PC-9 (cell line): ENCODE results near the gene MYLK3. TPM values are rescaled to one million over a fixed set of nuclear protein-coding genes. Genes with fewer than 3 reads are reported as not detected.

Experiments
- BruUV-seq: library from RNA; stranded (reverse); fragments of 400-500 nt; replicated peaks from 2 replicates; lab custom pipeline; 2021; lab: Mats Ljungman, UMichigan
- CTCF ChIA-PET: fragments of 300-600 bp; sonication (Branson Sonifier 250); formaldehyde crosslinking; loops from one replicate; lab custom pipeline; 2022; ENCODE audit warnings: antibody characterized with exemption; lab: Charles Lee
- POLR2A ChIA-PET: fragments of 300-600 bp; sonication (Branson Sonifier 250); formaldehyde crosslinking; loops from one replicate; lab custom pipeline; 2022; ENCODE audit warnings: antibody characterized with exemption; ENCODE audit not compliant: unreplicated experiment; lab: Charles Lee
- DNase-seq, 2 experiments: peaks; one replicate each; pipeline versions ENCODE4 v3.0.0 to v3.0.0-alpha.2; 2015 to 2022; ENCODE audit warnings: mixed read lengths in 1 of 2
- H2AFZ ChIP-seq: fragments of 200-600 bp; sonication (generic); 2 replicates; pipeline ENCODE4 v1.8.1; 2017; ENCODE audit warnings: antibody characterized with exemption
- H3F3A ChIP-seq: fragments of 200-600 bp; sonication (generic); 2 replicates; pipeline ENCODE4 v1.8.1; 2017; ENCODE audit warnings: antibody characterized with exemption, mild to moderate bottlenecking, low read depth; ENCODE audit not compliant: insufficient read depth
- H3K27ac ChIP-seq: fragments of 200-600 bp; sonication (generic); 2 replicates; pipeline ENCODE4 v1.6.1; 2016; ENCODE audit warnings: mixed run types
- H3K27me3 ChIP-seq: fragments of 200-600 bp; sonication (generic); 2 replicates; pipeline ENCODE4 v1.6.1; 2016; ENCODE audit warnings: low read depth, mixed run types; ENCODE audit not compliant: insufficient read depth
- H3K36me3 ChIP-seq: fragments of 200-600 bp; sonication (generic); 2 replicates; pipeline ENCODE4 v1.6.1; 2016; ENCODE audit warnings: low read depth, mixed run types
- H3K4me1 ChIP-seq: fragments of 200-600 bp; sonication (generic); replicated peaks from 2 replicates; pipeline ENCODE4 v1.6.1; 2016; ENCODE audit warnings: mixed run types; ENCODE audit not compliant: insufficient read depth
- H3K4me2 ChIP-seq: fragments of 200-600 bp; sonication (generic); 2 replicates; pipeline ENCODE4 v1.6.1; 2017; ENCODE audit warnings: mixed run types
- H3K4me3 ChIP-seq: fragments of 200-600 bp; sonication (generic); 2 replicates; pipeline ENCODE4 v1.6.1; 2016; ENCODE audit warnings: mixed run types
- H3K79me2 ChIP-seq: fragments of 200-600 bp; sonication (generic); 2 replicates; pipeline ENCODE4 v1.6.1; 2017; ENCODE audit warnings: low read depth, mixed run types
- H3K9me2 ChIP-seq: fragments of 200-600 bp; sonication (generic); 2 replicates; pipeline ENCODE4 v1.8.1; 2017; ENCODE audit warnings: mild to moderate bottlenecking; ENCODE audit not compliant: insufficient read depth
- H3K9me3 ChIP-seq: fragments of 200-600 bp; sonication (generic); 2 replicates; pipeline ENCODE4 v1.8.1; 2016; ENCODE audit warnings: low read depth; ENCODE audit not compliant: insufficient read depth
- H4K20me1 ChIP-seq: fragments of 200-600 bp; sonication (generic); 2 replicates; pipeline ENCODE4 v1.8.1; 2017; ENCODE audit not compliant: insufficient read depth
- EZH2 ChIP-seq: fragments of 200-600 bp; sonication (generic); IDR thresholded peaks from 2 replicates; pipeline ENCODE4 v1.8.0; 2017; ENCODE audit warnings: antibody characterized with exemption, low read depth
- intact Hi-C: fragments of 100-400 bp; cut with micrococcal nuclease; formaldehyde crosslinking; loops from one replicate; pipeline ENCODE4 v1.10.0; 2022; ENCODE audit not compliant: unreplicated experiment
- total RNA-seq: library from RNA; stranded (reverse); gene quantifications from 2 replicates; pipeline ENCODE4 v1.2.3, GENCODE V29; 2021
- TF ChIP-seq, protein P1 (sequence below): fragments of 200-600 bp; sonication (generic); conservative IDR thresholded peaks from 2 replicates; pipeline ENCODE4 v1.6.1; 2017; ENCODE audit warnings: mixed run types, antibody characterized with exemption, mild to moderate bottlenecking, moderate library complexity

Gene MYLK3
- total RNA-seq, 1 experiment from 2014 or later: 0.68 TPM

DNA sequence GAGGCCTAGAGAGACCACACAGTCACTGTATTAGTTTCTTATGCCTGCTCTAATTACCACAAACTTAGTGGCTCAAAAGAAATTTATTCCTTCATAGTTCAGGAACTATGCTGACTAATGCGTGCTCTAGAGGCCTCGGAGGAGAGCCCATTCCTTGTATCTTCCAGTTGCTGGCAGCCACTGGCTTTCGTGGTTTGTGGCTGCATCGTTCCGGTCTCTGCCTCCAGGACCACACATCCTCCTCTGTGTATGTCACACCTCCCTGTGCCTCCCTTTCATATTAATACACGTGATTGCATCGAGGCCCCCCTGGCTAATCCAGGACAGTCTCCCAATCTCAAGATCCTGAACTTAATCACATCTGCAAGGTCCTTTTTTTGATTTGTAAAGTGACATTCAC is 16.9 kb upstream of the MYLK3 start:
- H3K9me2 ChIP-seq: no peaks in the 10 kb centered on the region
- no peak overlapping the region for H3K4me3 ChIP-seq
- no peaks in the 10 kb centered on the region for H3K36me3 ChIP-seq
- no peaks in the 10 kb centered on the region for H3K27me3 ChIP-seq
- H3F3A ChIP-seq: peaks cover 5% of the 10 kb centered on the region; the same call in 1 of the 2 replicates
- no peak for DNase-seq
- no TSS peak for BruUV-seq
- no peak overlapping the region for H3K4me2 ChIP-seq
- intact Hi-C loops: no loop called here
- TF ChIP-seq EZH2: no peak
- TF ChIP-seq, protein P1, sequence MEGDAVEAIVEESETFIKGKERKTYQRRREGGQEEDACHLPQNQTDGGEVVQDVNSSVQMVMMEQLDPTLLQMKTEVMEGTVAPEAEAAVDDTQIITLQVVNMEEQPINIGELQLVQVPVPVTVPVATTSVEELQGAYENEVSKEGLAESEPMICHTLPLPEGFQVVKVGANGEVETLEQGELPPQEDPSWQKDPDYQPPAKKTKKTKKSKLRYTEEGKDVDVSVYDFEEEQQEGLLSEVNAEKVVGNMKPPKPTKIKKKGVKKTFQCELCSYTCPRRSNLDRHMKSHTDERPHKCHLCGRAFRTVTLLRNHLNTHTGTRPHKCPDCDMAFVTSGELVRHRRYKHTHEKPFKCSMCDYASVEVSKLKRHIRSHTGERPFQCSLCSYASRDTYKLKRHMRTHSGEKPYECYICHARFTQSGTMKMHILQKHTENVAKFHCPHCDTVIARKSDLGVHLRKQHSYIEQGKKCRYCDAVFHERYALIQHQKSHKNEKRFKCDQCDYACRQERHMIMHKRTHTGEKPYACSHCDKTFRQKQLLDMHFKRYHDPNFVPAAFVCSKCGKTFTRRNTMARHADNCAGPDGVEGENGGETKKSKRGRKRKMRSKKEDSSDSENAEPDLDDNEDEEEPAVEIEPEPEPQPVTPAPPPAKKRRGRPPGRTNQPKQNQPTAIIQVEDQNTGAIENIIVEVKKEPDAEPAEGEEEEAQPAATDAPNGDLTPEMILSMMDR: no peak
- ChIA-PET CTCF (no interaction called here), POLR2A (no interaction called here)
- H2AFZ ChIP-seq: no peak overlapping the region
- no peak overlapping the region for H3K27ac ChIP-seq
- no peaks in the 10 kb centered on the region for H3K9me3 ChIP-seq
- H4K20me1 ChIP-seq: no peaks in the 10 kb centered on the region
- no peaks in the 10 kb centered on the region for H3K79me2 ChIP-seq
- peaks cover 22% of the 10 kb centered on the region for H3K4me1 ChIP-seq

DNA sequence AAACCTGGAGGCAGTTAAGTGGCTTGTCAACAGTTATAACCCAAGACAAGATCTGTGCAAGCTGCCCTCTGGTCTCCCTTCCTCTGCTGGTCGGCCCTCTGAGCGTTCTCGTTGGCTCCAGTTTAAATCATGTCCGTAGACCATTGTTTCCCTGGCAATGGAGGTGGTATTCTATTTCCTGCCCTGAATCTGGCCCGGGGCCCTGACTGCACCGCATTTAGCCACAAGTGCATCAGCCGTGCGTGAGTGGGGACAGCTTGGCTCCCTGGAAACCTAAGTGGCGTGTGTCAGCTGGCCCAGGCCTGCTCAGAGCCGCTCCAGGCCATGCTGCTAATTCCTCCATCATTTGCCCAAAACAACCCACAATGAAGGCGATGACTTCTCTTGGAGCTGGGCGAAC is 15.0 kb upstream of the MYLK3 start:
- H3K79me2 ChIP-seq: no peaks in the 10 kb centered on the region
- peaks cover 10% of the 10 kb centered on the region; the same call in 1 of the 2 replicates for H3K27me3 ChIP-seq
- TF ChIP-seq EZH2: no peak
- TF ChIP-seq, protein P1: no peak
- H3K9me2 ChIP-seq: no peaks in the 10 kb centered on the region
- H3K9me3 ChIP-seq: no peaks in the 10 kb centered on the region
- no peaks in the 10 kb centered on the region for H3F3A ChIP-seq
- DNase-seq: no peak
- no peak overlapping the region for H2AFZ ChIP-seq
- H3K4me1 ChIP-seq: peaks cover 8% of the 10 kb centered on the region; the same call in 1 of the 2 replicates
- no TSS peak for BruUV-seq
- ChIA-PET POLR2A (no interaction called here), CTCF (no interaction called here)
- H3K4me3 ChIP-seq: no peak overlapping the region
- H3K4me2 ChIP-seq: no peak overlapping the region
- intact Hi-C loops: no loop called here
- no peaks in the 10 kb centered on the region for H3K36me3 ChIP-seq
- H3K27ac ChIP-seq: no peak overlapping the region
- no peaks in the 10 kb centered on the region for H4K20me1 ChIP-seq

DNA sequence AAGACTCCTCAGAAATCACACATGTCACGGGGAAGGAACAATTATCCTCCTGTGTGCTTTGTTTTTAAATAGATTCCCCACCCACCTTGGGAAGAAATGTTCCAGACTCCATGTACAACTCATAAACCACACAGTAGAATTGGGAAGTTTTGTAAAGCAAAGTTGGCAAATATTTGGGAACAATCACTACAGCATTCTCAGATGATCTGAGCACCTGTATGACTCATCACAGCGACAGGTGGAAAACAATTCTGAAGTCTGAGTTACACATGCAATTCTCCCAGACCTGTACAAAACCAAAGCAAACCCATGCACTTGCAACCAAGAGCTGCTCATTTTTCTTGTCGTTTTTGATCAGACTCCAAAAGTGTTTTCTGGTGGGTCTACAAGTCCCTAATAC is 14.4 kb upstream of the MYLK3 start:
- Histone ChIP-seq H3K27me3 (peaks cover 10% of the 10 kb centered on the region; the same call in 1 of the 2 replicates), H3K36me3 (no peaks in the 10 kb centered on the region), H3K4me2 (no peak overlapping the region), H2AFZ (no peak overlapping the region), H3K27ac (no peak overlapping the region), H3K4me3 (no peak overlapping the region), H3K9me2 (no peaks in the 10 kb centered on the region), H3K4me1 (peaks cover 8% of the 10 kb centered on the region; the same call in 1 of the 2 replicates), H3K9me3 (no peaks in the 10 kb centered on the region), H3K79me2 (no peaks in the 10 kb centered on the region), H4K20me1 (no peaks in the 10 kb centered on the region), H3F3A (no peaks in the 10 kb centered on the region)
- intact Hi-C loops: no loop called here
- ChIA-PET POLR2A (no interaction called here), CTCF (no interaction called here)
- peak in 1 of 2 experiments; percentile 43 for DNase-seq
- no TSS peak for BruUV-seq
- TF ChIP-seq EZH2: no peak
- TF ChIP-seq, protein P1: no peak
